ENCODE measurements around the gene ARHGAP24. TPM values are rescaled to one million over a fixed set of nuclear protein-coding genes. Genes with fewer than 3 reads are reported as not detected.
"Not testable (repeated sequence)": the region's sequence is repeated elsewhere in the genome, so short reads cannot be mapped to it uniquely, and the experiment has no call there.

The ARHGAP24 gene
- total RNA-seq, 2 donors from 2014 or later: not detected

DNA sequence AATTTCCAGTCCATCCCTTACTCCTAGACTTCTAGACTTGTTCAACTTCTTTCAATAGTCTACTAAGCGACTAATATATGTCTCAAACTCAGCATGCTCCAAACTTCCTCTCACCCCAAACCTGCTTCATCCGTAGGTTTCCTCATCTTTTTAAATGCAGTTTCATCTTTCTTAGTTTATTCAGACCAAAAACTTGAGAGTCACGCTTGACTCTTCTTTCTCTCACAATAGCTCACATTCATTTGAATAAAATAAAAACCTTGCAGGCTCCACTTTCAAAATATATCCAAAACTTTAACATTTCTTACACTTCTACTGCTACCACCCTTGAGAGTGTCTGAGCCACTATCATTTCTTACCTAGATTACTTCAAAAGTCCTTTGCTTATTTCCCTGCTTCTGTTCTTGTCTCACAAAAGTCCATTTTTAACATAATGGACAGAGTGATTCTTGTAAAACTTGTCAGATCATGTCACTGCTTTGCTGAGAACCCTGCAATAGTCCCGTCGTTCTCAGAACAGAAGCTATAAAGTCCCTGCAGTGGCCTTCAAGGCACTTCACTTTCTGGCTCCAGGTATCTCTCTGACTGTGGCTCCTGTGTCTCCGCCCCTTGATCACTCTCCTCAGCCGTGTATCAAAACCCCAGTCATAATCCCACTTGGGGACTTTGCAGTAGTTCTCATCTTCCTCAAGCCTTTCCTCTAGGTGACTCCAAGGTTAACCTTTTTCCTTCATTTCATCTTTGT lies 167.6 kb downstream of the ARHGAP24 start:
- DNase-seq (ENCODE audit: low spot score in 2 of 2): no peak
- Mint-ChIP-seq H3K27ac (no peak overlapping the region), H3K9me3 (no peaks in the 10 kb centered on the region), H3K36me3 (no peaks in the 10 kb centered on the region)
- no peak for ATAC-seq

DNA sequence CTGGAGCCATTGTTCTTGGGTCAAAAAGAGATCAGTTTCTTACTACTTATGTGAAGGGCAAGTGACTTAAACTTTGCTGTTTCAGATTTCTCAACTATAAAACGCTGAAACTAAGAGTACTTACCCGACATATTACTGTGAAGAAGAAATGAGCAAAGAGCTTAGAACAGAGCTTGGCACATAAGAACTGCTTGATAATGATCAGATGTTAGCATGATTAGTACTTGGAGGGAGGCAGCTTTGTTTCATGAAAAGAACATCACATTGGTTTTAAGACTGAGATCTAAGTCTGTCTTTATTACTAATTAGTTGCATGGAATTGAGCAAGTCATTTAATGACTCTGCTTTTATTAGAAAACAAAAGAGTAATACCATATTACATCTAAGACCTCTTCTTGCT lies 169.1 kb downstream of the ARHGAP24 start:
- no peaks in the 10 kb centered on the region for H3K36me3 Mint-ChIP-seq
- no peak for DNase-seq (ENCODE audit: low spot score in 2 of 2)
- no peak for ATAC-seq
- no peaks in the 10 kb centered on the region for H3K9me3 Mint-ChIP-seq
- H3K27ac Mint-ChIP-seq: no peak overlapping the region

DNA sequence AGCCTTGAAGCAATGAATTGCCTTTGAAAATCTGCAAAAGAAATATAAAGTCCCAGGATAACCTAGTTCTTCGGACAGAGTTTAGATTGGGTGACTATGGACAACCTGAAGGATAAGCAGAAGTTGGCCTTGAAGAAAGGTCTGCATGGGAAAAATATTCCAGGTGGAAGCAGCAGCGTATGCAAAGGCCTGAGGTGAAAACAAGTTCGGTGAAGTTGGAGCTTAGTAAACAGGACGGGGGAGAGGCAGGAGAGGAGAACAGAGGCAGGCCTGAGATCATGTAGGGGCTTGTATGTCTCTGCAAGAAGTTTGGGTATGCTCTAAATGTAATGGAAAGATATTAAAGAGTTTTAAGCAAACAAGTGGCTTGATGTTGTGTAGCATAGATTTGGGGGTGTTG lies 176.0 kb downstream of the ARHGAP24 start:
- ATAC-seq: no peak
- no peak overlapping the region for H3K27ac Mint-ChIP-seq

GRCh38 chr4:85656759-85657505 lies 182.0 kb downstream of the ARHGAP24 start:
- ATAC-seq: no peak
- H3K36me3 Mint-ChIP-seq: no peaks in the 10 kb centered on the region
- DNase-seq (ENCODE audit: low spot score in 2 of 2): no peak
- no peak overlapping the region for H3K27ac Mint-ChIP-seq
- no peaks in the 10 kb centered on the region for H3K9me3 Mint-ChIP-seq

More for the DNA sequence above, 176.0 kb downstream of the ARHGAP24 start:
- Mint-ChIP-seq H3K36me3 (no peaks in the 10 kb centered on the region), H3K9me3 (no peaks in the 10 kb centered on the region)
- no peak for DNase-seq (ENCODE audit: low spot score in 2 of 2)

DNA sequence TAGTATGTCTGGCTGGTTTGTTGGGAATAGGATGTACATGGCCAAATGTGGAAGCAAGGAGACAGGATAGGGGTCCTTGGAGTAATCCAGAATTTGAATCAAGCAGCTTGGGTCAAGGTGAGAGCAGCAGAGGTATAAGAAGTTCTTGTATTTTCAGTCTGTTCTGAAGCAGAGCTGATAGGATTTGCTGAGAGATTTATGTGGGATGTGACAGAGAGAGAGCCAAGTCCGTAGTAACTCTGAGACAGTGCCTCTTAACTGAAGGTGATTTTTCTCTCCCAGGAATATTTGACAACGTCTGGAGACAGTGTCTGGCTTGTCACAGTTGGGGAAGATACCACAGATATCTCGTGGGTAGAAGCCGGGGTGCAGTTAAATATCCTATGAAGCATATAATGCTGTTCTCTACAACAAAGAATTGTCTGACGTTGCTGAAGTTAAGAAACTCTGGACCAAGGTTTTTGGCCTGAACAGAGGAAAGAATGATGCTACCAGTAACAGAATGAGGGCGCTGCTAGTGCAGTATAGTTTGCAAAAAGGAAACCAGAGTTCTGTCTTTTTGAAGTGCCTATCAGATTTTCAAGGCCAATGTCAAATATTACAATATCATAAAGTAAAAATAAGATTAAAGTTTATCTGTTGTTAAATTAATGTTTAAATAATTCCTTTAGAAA lies 184.0 kb downstream of the ARHGAP24 start:
- ATAC-seq (no peak), DNase-seq (ENCODE audit: low spot score in 2 of 2) (no peak)
- no peaks in the 10 kb centered on the region for H3K36me3 Mint-ChIP-seq
- no peak overlapping the region for H3K27ac Mint-ChIP-seq
- no peaks in the 10 kb centered on the region for H3K9me3 Mint-ChIP-seq

DNA sequence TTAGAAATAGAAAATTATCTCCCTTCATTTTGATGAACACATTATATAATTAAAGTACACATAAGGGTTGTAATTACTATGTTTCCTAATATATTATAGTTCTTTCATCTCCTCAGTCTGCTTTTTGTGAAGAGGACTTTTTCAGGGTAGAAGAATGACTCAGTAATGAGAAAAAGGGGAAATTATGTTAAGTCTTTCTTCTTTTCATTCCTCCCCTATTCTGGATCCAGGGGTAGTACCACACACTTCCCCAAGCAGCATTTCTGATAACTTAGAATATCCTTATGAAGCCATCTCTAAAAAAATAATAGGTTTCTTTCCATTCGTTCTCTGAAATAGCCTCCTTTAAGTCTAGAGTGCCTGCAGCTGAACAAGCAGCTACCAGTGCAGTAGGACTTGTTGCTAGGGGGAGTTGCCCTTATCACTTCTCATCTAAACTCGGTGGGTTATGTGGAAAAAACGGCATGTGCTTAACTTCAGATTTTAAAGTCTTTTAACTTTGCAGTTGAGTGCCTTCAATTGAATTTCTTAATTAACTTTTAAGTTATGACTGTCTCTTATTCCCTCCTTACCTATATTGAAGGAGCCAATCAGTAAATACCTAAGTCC lies 184.8 kb downstream of the ARHGAP24 start:
- no peak for ATAC-seq
- DNase-seq (ENCODE audit: low spot score in 2 of 2): no peak
- no peaks in the 10 kb centered on the region for H3K9me3 Mint-ChIP-seq
- H3K27ac Mint-ChIP-seq: no peak overlapping the region
- H3K36me3 Mint-ChIP-seq: no peaks in the 10 kb centered on the region

DNA sequence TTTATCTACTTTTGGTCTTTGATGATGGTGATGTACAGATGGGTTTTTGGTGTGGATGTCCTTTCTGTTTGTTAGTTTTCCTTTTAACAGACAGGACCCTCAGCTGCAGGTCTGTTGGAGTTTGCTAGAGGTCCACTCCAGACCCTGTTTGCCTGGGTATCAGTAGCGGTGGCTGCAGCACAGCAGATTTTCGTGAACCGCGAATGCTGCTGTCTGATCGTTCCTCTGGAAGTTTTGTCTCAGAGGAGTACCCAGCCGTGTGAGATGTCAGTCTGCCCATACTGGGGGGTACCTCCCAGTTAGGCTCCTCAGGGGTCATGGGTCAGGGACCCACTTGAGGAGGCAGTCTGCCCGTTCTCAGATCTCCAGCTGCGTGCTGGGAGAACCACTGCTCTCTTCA lies 191.7 kb downstream of the ARHGAP24 start:
- H3K9me3 Mint-ChIP-seq; DNase-seq (ENCODE audit: low spot score in 2 of 2); H3K36me3 Mint-ChIP-seq; H3K27ac Mint-ChIP-seq; ATAC-seq: not testable (repeated sequence)

DNA sequence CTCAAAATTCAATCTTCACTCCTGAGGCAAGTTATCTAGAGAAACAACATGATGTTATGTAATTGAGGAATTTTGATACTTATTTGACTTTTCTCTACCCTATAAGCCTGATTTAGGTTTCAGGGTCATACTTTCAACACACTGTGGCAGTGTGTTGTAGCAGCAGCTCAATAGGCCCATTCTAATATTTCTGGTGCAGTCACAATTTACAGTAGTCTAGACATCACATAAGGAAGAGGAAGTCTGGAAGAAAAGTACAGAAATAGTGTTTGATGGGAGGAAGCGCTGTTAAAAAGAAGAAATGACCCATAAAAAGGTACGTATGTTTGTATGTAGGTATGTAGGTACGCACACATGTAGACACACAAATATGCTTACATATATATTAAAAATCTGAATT lies 194.3 kb downstream of the ARHGAP24 start:
- ATAC-seq: no peak
- DNase-seq (ENCODE audit: low spot score in 2 of 2): no peak
- H3K27ac Mint-ChIP-seq: no peak overlapping the region
- H3K9me3 Mint-ChIP-seq: peaks cover 9% of the 10 kb centered on the region in 2 donors
- H3K36me3 Mint-ChIP-seq: no peaks in the 10 kb centered on the region

DNA sequence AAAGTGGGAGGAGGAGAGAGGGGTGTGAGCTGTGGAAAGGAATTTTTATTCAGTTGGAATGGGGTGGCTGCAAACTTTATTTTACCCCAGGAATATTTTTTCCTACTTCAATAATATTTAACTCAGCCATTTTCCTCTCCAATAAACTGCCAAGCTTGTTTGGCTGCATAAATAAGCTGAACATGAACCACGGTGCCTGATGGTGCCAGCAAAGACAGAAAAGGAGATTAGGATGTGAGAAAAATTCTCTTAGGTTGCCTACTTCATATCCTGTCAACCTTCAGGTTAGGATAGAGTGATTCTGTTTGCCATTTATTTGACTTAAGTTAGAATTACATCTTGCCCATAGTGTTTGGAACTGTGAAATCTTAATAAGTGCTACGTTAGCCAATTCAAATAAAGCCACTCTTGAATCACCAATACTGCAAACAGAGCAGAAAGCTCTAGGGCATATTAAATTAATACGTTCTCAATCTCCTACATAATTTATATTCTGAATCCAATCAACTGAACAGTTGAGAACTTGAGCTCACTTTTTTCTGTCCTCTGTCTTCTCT lies 195.1 kb downstream of the ARHGAP24 start:
- Mint-ChIP-seq H3K27ac (no peak overlapping the region), H3K36me3 (no peaks in the 10 kb centered on the region), H3K9me3 (peaks cover 9% of the 10 kb centered on the region in 2 donors)
- DNase-seq (ENCODE audit: low spot score in 2 of 2) (no peak), ATAC-seq (no peak)

GRCh38 chr4:85671120-85671519 lies 196.2 kb downstream of the ARHGAP24 start:
- peaks cover 5 to 6% of the 10 kb centered on the region in 2 donors for H3K9me3 Mint-ChIP-seq
- no peak for DNase-seq (ENCODE audit: low spot score in 2 of 2)
- H3K36me3 Mint-ChIP-seq: no peaks in the 10 kb centered on the region
- H3K27ac Mint-ChIP-seq: no peak overlapping the region
- ATAC-seq: no peak

DNA sequence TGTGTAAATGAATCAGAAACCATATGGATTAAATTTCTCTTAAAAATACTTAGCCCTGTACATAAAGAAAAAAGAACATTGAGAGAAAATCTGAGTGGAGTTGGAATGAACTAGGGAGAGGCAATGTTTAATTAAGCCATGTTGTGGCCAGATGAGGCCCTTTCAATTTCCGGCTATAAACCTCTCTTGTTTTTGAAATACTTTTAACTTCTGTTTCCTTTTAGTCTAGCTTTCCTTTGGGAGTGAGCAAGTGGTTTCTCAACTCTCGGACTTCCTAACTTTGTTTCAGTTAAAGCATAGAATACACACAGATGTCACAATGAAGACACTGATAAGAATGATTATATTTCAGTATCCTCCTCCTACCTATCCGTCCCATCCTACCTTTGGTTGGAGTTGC lies 197.2 kb downstream of the ARHGAP24 start:
- Mint-ChIP-seq H3K27ac (no peak overlapping the region), H3K9me3 (peaks cover 4 to 7% of the 10 kb centered on the region in 2 donors), H3K36me3 (no peaks in the 10 kb centered on the region)
- DNase-seq (ENCODE audit: low spot score in 2 of 2): no peak
- no peak for ATAC-seq

- no peak overlapping the region for H3K27ac Mint-ChIP-seq
- peaks cover 0 to 7% of the 10 kb centered on the region in 2 donors for H3K9me3 Mint-ChIP-seq
- ATAC-seq: no peak
- no peaks in the 10 kb centered on the region for H3K36me3 Mint-ChIP-seq
- no peak for DNase-seq (ENCODE audit: low spot score in 2 of 2)
Observed at GRCh38 chr4:85672959-85673358, 198.0 kb downstream of the ARHGAP24 start.

DNA sequence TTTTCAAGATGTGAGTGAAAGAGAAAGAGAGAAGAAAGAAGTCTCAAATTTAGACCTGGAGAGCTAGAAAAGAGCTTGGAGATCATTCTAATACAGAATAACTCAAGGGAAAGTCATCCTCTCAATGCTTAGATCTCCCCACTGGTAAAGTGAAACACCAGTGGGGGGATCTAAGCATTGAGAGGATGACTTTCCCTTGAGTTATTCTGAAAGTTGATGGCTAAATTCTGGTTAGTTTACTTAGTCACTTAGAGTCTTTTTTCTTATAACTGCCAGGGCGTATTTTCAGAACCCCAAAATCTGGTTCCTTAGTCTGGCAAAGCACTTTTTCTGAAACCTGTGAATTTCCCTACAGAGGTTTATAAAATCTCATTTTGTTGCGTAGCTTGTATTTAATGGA lies 198.6 kb downstream of the ARHGAP24 start:
- ATAC-seq: no peak
- DNase-seq (ENCODE audit: low spot score in 2 of 2): no peak
- Mint-ChIP-seq H3K9me3 (peaks cover 0 to 7% of the 10 kb centered on the region in 2 donors), H3K36me3 (no peaks in the 10 kb centered on the region), H3K27ac (no peak overlapping the region)

- Mint-ChIP-seq H3K36me3 (no peaks in the 10 kb centered on the region), H3K9me3 (peaks cover 4 to 10% of the 10 kb centered on the region in 2 donors), H3K27ac (no peak overlapping the region)
- DNase-seq (ENCODE audit: low spot score in 2 of 2) (no peak), ATAC-seq (no peak)
Observed at GRCh38 chr4:85675076-85676049, 200.4 kb downstream of the ARHGAP24 start.

DNA sequence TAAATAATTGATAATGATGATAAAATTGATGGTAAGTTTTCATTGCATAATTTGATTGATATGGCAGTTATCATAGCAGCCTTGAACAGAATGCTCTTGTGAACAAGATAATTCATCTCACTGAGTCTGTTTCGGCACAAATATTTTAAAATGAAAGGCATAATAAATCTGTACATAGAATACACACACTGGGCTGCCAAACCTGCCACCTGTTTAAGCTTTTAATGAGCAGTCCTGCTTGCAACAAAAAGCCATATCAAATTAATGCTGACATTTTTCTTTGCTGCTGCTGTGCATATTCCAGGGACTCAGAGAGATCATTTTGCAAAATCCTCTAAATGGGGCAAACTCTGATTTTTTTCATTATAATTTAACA lies 201.1 kb downstream of the ARHGAP24 start:
- Mint-ChIP-seq H3K9me3 (peaks cover 4 to 10% of the 10 kb centered on the region in 2 donors), H3K36me3 (no peaks in the 10 kb centered on the region), H3K27ac (no peak overlapping the region)
- ATAC-seq (no peak), DNase-seq (ENCODE audit: low spot score in 2 of 2) (no peak)
